BE2C (cell line): ENCODE data around the gene BAG5. TPM values are rescaled to one million over a fixed set of nuclear protein-coding genes. Genes with fewer than 3 reads are reported as not detected.
"Not testable (repeated sequence)": the region's sequence is repeated elsewhere in the genome, so short reads cannot be mapped to it uniquely, and the experiment has no call there.

Experiments
- DNase-seq: peaks from one replicate; pipeline ENCODE4 v3.0.0-alpha.2; 2020
- H3K27me3 ChIP-seq: fragments of 250-450 bp; sonication (Bioruptor Pico); 2 replicates; pipeline ENCODE4 v1.5.1; 2020; ENCODE audit warnings: mild to moderate bottlenecking
- H3K36me3 ChIP-seq: fragments of 250-450 bp; sonication (Bioruptor Pico); 2 replicates; pipeline ENCODE4 v1.5.1; 2020; ENCODE audit warnings: mild to moderate bottlenecking
- H3K4me1 ChIP-seq: fragments of 250-450 bp; sonication (Bioruptor Pico); 2 replicates; pipeline ENCODE4 v1.5.1; 2020
- H3K4me3 ChIP-seq: 2 replicates; pipeline ENCODE4 v1.5.1; 2011; ENCODE audit warnings: low read depth, low read length
- H3K9me3 ChIP-seq: fragments of 250-450 bp; sonication (Bioruptor Pico); 2 replicates; pipeline ENCODE4 v1.5.1; 2020
- CTCF ChIP-seq: IDR thresholded peaks from 2 replicates; pipeline ENCODE4 v1.5.1; 2012; ENCODE audit warnings: mild to moderate bottlenecking, low read depth, low read length
- polyA plus RNA-seq: library from polyadenylated mRNA; unstranded; fragments of >200 nt; gene quantifications from one replicate; pipeline ENCODE4 v1.2.1, GENCODE V29; 2012; ENCODE audit warnings: low read depth, missing spikeins; ENCODE audit not compliant: insufficient read length, insufficient read depth

The BAG5 gene
- polyA plus RNA-seq: 54.9 TPM

GRCh38 chr14:103562429-103563225 is at the start of gene BAG5, which contains the start of gene COA8:
Gene BAG5, minus strand, starts transcription at chr14:103562657. Its CDS starts 1,493 bp downstream, at chr14:103561164.
Gene COA8, plus strand, starts transcription at chr14:103562960. Its CDS starts 42 bp downstream, at chr14:103563002.
- H3K4me1 ChIP-seq: no peaks in the 10 kb centered on the region

GRCh38 chr14:103611215-103611614 is 48.8 kb upstream of the BAG5 start:
- H3K9me3 ChIP-seq: peaks cover 3% of the 10 kb centered on the region; the same call in 1 of the 2 replicates
- H3K4me3 ChIP-seq: no peak overlapping the region
- H3K27me3 ChIP-seq: no peaks in the 10 kb centered on the region
- TF ChIP-seq CTCF: no peak
- H3K4me1 ChIP-seq: peaks cover 6% of the 10 kb centered on the region; the same call in 1 of the 2 replicates
- H3K36me3 ChIP-seq: no peaks in the 10 kb centered on the region
- DNase-seq: no peak

More at GRCh38 chr14:103562429-103563225, at the start of gene BAG5, which contains the start of gene COA8:
- DNase-seq: peak; percentile 91
- Histone ChIP-seq H3K4me3 (peak within 1 kb of the TSS; percentile 77), H3K36me3 (peaks cover 14% of the 10 kb centered on the region), H3K27me3 (no peaks in the 10 kb centered on the region), H3K9me3 (no peaks in the 10 kb centered on the region)
- no peak for TF ChIP-seq CTCF

GRCh38 chr14:103609081-103609480 is 46.6 kb upstream of the BAG5 start:
- not testable (repeated sequence) for H3K27me3 ChIP-seq, H3K4me3 ChIP-seq, DNase-seq

GRCh38 chr14:103607822-103608221 is 45.4 kb upstream of the BAG5 start:
- no peak for TF ChIP-seq CTCF
- no peaks in the 10 kb centered on the region for H3K27me3 ChIP-seq
- peak overlapping the region; percentile 51 for H3K4me3 ChIP-seq
- peaks cover 3% of the 10 kb centered on the region; the same call in 1 of the 2 replicates for H3K9me3 ChIP-seq
- no peak for DNase-seq
- no peaks in the 10 kb centered on the region for H3K36me3 ChIP-seq
- H3K4me1 ChIP-seq: peaks cover 6% of the 10 kb centered on the region; the same call in 1 of the 2 replicates

More at GRCh38 chr14:103609081-103609480, 46.6 kb upstream of the BAG5 start:
- H3K36me3 ChIP-seq, H3K9me3 ChIP-seq, H3K4me1 ChIP-seq: not testable (repeated sequence)

- Histone ChIP-seq H3K36me3 (no peaks in the 10 kb centered on the region), H3K4me1 (peaks cover 6% of the 10 kb centered on the region; the same call in 1 of the 2 replicates), H3K27me3 (no peaks in the 10 kb centered on the region), H3K9me3 (peaks cover 3% of the 10 kb centered on the region; the same call in 1 of the 2 replicates), H3K4me3 (peak overlapping the region; percentile 51)
- TF ChIP-seq CTCF: peak; percentile 53
- peak; percentile 77 for DNase-seq
These were observed 44.7 kb upstream of the BAG5 start for GRCh38 chr14:103606963-103607668.

- DNase-seq: no peak
These were observed 42.2 kb upstream of the BAG5 start for GRCh38 chr14:103604620-103605019.

More at GRCh38 chr14:103604620-103605019, 42.2 kb upstream of the BAG5 start:
- H3K27me3 ChIP-seq: no peaks in the 10 kb centered on the region
- H3K4me1 ChIP-seq: peaks cover 6% of the 10 kb centered on the region; the same call in 1 of the 2 replicates
- TF ChIP-seq CTCF: no peak
- H3K9me3 ChIP-seq: peaks cover 3% of the 10 kb centered on the region; the same call in 1 of the 2 replicates
- no peaks in the 10 kb centered on the region for H3K36me3 ChIP-seq
- no peak overlapping the region for H3K4me3 ChIP-seq
